SK-N-MC (cell line): ENCODE measurements around the gene PELI2.

Source experiments
- DNase-seq: peaks from one replicate; pipeline ENCODE4 v3.0.0-alpha.2; 2011; ENCODE audit warnings: low read depth, low spot score
- H3K27ac ChIP-seq: fragments of 200-600 bp; sonication (generic); 2 replicates; pipeline ENCODE4 v1.5.1; 2016; ENCODE audit warnings: mixed run types
- H3K36me3 ChIP-seq: fragments of 200-600 bp; sonication (generic); 2 replicates; pipeline ENCODE4 v1.6.1; 2017; ENCODE audit warnings: antibody characterized with exemption, low read length, mixed read lengths; ENCODE audit not compliant: insufficient read depth
- H3K4me3 ChIP-seq: fragments of 200-600 bp; sonication (generic); 2 replicates; pipeline ENCODE4 v1.5.1; 2016
- H3K9ac ChIP-seq: fragments of 200-600 bp; sonication (generic); 2 replicates; pipeline ENCODE4 v1.8.0; 2017; ENCODE audit warnings: mixed run types, mixed read lengths; ENCODE audit not compliant: insufficient read length
- H3K9me3 ChIP-seq: fragments of 200-600 bp; sonication (generic); 2 replicates; pipeline ENCODE4 v1.6.1; 2017; ENCODE audit warnings: low read depth, mild to moderate bottlenecking, antibody characterized with exemption, low read length, moderate library complexity, mixed read lengths
- EZH2 ChIP-seq: fragments of 200-600 bp; sonication (generic); IDR thresholded peaks from one replicate; pipeline ENCODE4 v1.6.1; 2017; ENCODE audit warnings: antibody characterized with exemption
- FOXP2 ChIP-seq: optimal IDR thresholded peaks from 2 replicates; pipeline ENCODE3; 2011; ENCODE audit warnings: mild to moderate bottlenecking, moderate library complexity; ENCODE audit not compliant: insufficient read depth; ENCODE audit errors: extremely low read length, control extremely low read depth
- POLR2AphosphoS5 ChIP-seq: IDR thresholded peaks from 2 replicates; pipeline ENCODE4 v1.6.1; 2012; ENCODE audit warnings: mild to moderate bottlenecking, low read depth, low read length, borderline replicate concordance

The PELI2 gene

DNA sequence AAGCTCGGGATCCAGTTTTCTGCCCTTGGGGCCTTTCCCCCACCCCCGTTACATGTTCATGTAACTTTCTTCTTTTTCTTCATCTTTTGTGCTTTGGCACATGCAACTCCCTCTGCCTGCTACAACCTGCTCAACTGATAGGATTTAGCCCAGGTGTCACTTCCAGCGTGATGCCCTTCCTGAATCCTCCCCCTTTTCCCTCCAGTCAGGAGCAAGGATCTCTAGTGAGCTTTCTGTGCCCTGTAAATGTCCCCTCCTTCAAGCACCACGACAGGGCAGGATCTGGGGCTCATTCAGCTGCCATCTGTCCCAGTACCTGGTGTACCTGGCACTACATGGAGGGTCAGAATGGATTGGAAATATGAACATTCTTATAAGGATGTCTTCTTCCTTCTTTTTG is 15.3 kb downstream of the PELI2 start:
- TF ChIP-seq FOXP2 (no peak), EZH2 (no peak), POLR2AphosphoS5 (no peak)
- Histone ChIP-seq H3K27ac (no peak overlapping the region), H3K9me3 (no peaks in the 10 kb centered on the region), H3K4me3 (no peak overlapping the region), H3K9ac (no peak overlapping the region), H3K36me3 (no peaks in the 10 kb centered on the region)
- no peak for DNase-seq

DNA sequence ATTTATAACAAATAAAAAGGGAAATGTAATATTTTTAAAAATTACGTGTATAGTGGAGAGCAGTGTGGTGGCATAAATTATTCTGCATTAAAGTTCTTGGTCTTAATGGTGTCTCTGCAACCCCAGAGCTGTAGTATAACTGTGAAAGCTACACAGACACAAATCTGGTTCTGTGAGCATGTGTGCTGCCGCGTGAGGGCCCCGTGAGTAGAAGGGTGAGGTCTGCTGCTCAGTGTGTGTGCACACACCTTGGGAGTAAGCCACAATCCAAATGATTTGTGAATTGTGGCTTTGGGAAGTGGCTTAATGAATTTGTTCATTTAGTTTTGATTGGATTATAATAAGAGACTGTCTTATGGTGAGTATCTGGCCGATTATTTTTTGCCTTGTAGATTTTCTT is 16.8 kb downstream of the PELI2 start:
- Histone ChIP-seq H3K27ac (peak overlapping the region; percentile 76), H3K9me3 (no peaks in the 10 kb centered on the region), H3K4me3 (peak overlapping the region; percentile 63), H3K36me3 (no peaks in the 10 kb centered on the region), H3K9ac (peak overlapping the region; percentile 2)
- DNase-seq, result no peak
- no peak for TF ChIP-seq EZH2

DNA sequence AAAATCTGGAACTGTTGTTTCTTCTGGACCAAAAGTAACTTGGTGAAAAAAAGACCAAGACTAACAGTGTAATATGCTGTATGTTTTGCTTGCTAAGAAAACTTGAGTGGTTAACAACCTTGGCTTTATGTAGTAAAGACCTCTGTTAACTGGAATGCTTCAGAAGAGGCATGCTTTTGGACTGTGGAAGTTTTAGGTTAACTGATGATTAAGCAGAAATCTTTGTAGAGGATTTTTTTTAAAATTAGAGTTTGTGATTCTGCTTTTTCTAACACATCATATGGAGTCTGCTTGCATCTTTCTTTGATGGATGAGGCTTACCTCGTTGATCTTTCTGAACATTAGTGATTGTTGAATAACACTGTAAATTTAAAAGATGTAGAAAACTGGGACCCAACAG is 17.5 kb downstream of the PELI2 start:
- TF ChIP-seq FOXP2 (no peak), POLR2AphosphoS5 (no peak), EZH2 (no peak)

GRCh38 chr14:56136571-56137452 is 18.6 kb downstream of the PELI2 start:
- Histone ChIP-seq H3K9ac (no peak overlapping the region), H3K36me3 (no peaks in the 10 kb centered on the region), H3K9me3 (no peaks in the 10 kb centered on the region), H3K27ac (no peak overlapping the region), H3K4me3 (no peak overlapping the region)
- no peak for DNase-seq
- no peak for TF ChIP-seq FOXP2
- no peak for TF ChIP-seq POLR2AphosphoS5
- TF ChIP-seq EZH2, result no peak

More for the DNA sequence above, 17.5 kb downstream of the PELI2 start:
- Histone ChIP-seq H3K27ac (peak overlapping the region; percentile 76), H3K4me3 (peak overlapping the region; percentile 63), H3K9me3 (no peaks in the 10 kb centered on the region), H3K36me3 (no peaks in the 10 kb centered on the region), H3K9ac (peak overlapping the region; percentile 2)
- DNase-seq, result no peak

DNA sequence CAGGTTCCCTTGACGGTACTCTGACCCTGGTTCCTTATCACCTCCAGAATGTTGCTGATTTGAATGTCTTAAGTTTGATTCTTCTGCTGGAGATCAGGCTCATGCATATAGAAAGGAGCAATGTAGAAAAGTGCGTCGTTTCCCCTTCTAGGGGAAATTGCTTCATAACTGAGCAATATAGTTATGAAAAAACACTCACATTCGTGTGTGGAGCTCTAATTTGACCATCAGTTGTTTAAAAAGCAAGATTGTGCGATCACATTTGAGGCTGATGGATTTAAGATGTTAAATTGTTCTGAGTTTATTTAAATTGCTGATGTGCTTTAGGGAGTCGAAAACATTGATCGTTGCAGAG is 19.2 kb downstream of the PELI2 start:
- no peak for DNase-seq
- TF ChIP-seq FOXP2, result no peak
- TF ChIP-seq POLR2AphosphoS5, result no peak
- no peak for TF ChIP-seq EZH2
- H3K4me3 ChIP-seq, result no peak overlapping the region
- H3K9ac ChIP-seq, result no peak overlapping the region
- no peak overlapping the region for H3K27ac ChIP-seq
- H3K36me3 ChIP-seq, result no peaks in the 10 kb centered on the region
- no peaks in the 10 kb centered on the region for H3K9me3 ChIP-seq

- no peak overlapping the region for H3K27ac ChIP-seq
- H3K36me3 ChIP-seq, result no peaks in the 10 kb centered on the region
- H3K9ac ChIP-seq, result no peak overlapping the region
- TF ChIP-seq EZH2, result no peak
- TF ChIP-seq POLR2AphosphoS5, result no peak
- TF ChIP-seq FOXP2, result no peak
- no peak for DNase-seq
- no peaks in the 10 kb centered on the region for H3K9me3 ChIP-seq
- H3K4me3 ChIP-seq, result no peak overlapping the region
Measured at GRCh38 chr14:56137849-56138248, 19.6 kb downstream of the PELI2 start.

GRCh38 chr14:56138928-56139327 is 20.7 kb downstream of the PELI2 start:
- Histone ChIP-seq H3K36me3 (no peaks in the 10 kb centered on the region), H3K9ac (no peak overlapping the region), H3K27ac (no peak overlapping the region), H3K9me3 (no peaks in the 10 kb centered on the region), H3K4me3 (no peak overlapping the region)
- TF ChIP-seq FOXP2 (no peak), EZH2 (no peak), POLR2AphosphoS5 (no peak)
- no peak for DNase-seq

- no peaks in the 10 kb centered on the region for H3K9me3 ChIP-seq
- H3K9ac ChIP-seq, result no peak overlapping the region
- no peak overlapping the region for H3K27ac ChIP-seq
- TF ChIP-seq FOXP2 (no peak), EZH2 (no peak), POLR2AphosphoS5 (no peak)
- no peak for DNase-seq
- no peak overlapping the region for H3K4me3 ChIP-seq
- no peaks in the 10 kb centered on the region for H3K36me3 ChIP-seq
Measured at GRCh38 chr14:56142314-56142713, 24.1 kb downstream of the PELI2 start.

GRCh38 chr14:56143025-56143424 is 24.8 kb downstream of the PELI2 start:
- Histone ChIP-seq H3K9me3 (no peaks in the 10 kb centered on the region), H3K4me3 (no peak overlapping the region), H3K27ac (no peak overlapping the region), H3K9ac (no peak overlapping the region), H3K36me3 (no peaks in the 10 kb centered on the region)
- no peak for DNase-seq
- TF ChIP-seq POLR2AphosphoS5, result no peak
- TF ChIP-seq FOXP2, result no peak
- no peak for TF ChIP-seq EZH2
